GM19193 (cell line): ENCODE measurements around the gene KCNAB3.
A peak's percentile ranks its signal among the peaks of the same experiment; 100 is the strongest.

Experiments used
- POLR2A ChIP-seq: IDR thresholded peaks from 4 replicates; pipeline ENCODE4 v1.6.1; 2011; ENCODE audit not compliant: insufficient read depth, insufficient read length; ENCODE audit errors: extremely low read depth

The KCNAB3 gene

GRCh38 chr17:7893187-7893880 lies 36.3 kb downstream of the KCNAB3 start:
- no peak for TF ChIP-seq POLR2A

GRCh38 chr17:7889166-7889955 lies 40.3 kb downstream of the KCNAB3 start:
- TF ChIP-seq POLR2A, result no peak

- no peak for TF ChIP-seq POLR2A
These were observed 41.3 kb downstream of the KCNAB3 start, which contains the start of gene CHD3 for GRCh38 chr17:7888184-7888920. TSS of gene CHD3 (plus strand) at chr17:7888789. CDS start at chr17:7889001, 212 bp downstream.

GRCh38 chr17:7887482-7888183 lies 42.0 kb downstream of the KCNAB3 start:
- no peak for TF ChIP-seq POLR2A

GRCh38 chr17:7887038-7887481 lies 42.6 kb downstream of the KCNAB3 start:
- TF ChIP-seq POLR2A, result no peak

GRCh38 chr17:7886227-7887037 lies 43.2 kb downstream of the KCNAB3 start:
- TF ChIP-seq POLR2A, result no peak

- TF ChIP-seq POLR2A, result peak; percentile 66
These were observed 44.1 kb downstream of the KCNAB3 start for GRCh38 chr17:7885367-7886226.

- no peak for TF ChIP-seq POLR2A
These were observed 44.9 kb downstream of the KCNAB3 start for GRCh38 chr17:7884581-7885366.

- no peak for TF ChIP-seq POLR2A
These were observed 45.8 kb downstream of the KCNAB3 start for GRCh38 chr17:7883781-7884386.

- no peak for TF ChIP-seq POLR2A
These were observed 47.0 kb downstream of the KCNAB3 start for GRCh38 chr17:7882629-7883028.

- no peak for TF ChIP-seq POLR2A
These were observed 47.6 kb downstream of the KCNAB3 start for GRCh38 chr17:7882068-7882467.
